HG02642 (cell line): Measurements from ENCODE around the gene SESN2.

Experiments
- ATAC-seq: cut with Tn5 transposase; IDR thresholded peaks from one replicate; pipeline ENCODE4 v1.9.1; 2021; ENCODE audit warnings: mild to moderate bottlenecking; ENCODE audit not compliant: unreplicated experiment, poor library complexity

Gene SESN2

GRCh38 chr1:28249013-28249865 lies 10.1 kb upstream of the SESN2 start:
- no peak for ATAC-seq

DNA sequence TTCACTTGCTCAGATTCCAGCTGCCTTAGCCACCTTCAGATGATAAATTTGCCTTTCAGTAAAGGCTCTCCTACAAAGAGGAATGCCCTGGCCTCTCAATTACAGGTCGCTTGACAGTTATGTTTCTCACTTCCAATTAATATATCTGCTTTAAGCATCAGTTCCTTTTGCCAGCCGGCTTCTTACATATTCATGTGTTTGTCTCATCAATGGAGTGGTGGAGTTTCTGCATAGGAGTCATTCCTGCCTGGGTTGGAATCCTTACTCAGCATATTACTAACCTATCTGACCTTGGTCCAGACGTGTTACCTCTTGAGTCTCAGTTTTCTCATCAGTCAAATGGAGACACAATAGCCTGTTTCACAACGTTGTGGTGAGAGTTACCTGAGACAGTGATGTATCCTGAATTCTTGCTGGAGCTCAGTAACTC lies 9.4 kb upstream of the SESN2 start:
- no peak for ATAC-seq

DNA sequence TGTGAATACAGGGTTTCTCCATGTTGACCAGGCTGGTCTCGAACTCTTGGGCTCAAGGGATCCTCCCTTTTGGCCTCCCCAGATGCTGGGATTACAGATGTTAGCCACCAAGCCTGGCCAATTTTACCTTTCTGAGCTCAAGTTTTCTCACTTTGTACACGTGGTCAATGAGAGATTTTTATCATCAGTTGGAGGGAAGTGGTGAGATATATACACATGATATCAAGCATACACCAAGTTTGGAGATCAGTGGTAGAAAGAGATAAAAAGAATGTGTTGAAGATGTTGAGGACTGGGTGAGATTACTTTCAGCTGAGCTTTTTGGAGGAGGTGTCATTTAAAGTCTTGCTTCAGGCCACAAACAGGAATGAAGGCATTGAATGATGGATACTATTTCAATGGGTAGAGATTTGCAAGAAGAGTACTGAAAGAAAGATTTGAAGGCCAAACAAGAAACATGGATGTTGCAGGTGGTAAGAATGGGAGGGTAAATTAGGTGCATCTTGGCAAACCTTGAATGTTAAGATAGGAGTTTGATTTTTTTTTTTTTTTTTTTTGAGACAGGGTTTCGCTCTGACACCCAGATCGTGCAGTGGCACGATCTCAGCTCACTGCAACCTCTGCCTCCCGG lies 3.0 kb upstream of the SESN2 start:
- no peak for ATAC-seq

DNA sequence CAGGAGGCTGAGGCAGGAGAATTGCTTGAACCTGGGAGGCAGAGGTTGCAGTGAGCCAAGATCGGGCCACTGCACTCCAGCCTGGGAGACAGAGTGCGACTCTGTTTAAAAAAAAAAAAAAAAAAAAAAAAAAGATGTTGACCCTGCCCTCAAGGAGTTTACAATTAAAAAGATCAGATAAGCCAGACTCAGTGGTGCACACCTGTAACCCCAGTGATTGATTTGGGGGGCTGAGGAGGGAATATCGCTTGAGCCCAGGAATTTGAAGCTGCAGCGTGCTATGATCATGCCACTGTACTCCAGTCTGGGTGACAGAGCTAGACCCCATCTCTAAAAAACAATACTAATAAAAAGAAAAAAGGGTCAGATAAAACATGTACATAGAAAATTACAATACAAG lies 1.6 kb upstream of the SESN2 start:
- ATAC-seq = no peak

GRCh38 chr1:28258628-28259251 lies 578 bp upstream of the SESN2 start:
- ATAC-seq = no peak

DNA sequence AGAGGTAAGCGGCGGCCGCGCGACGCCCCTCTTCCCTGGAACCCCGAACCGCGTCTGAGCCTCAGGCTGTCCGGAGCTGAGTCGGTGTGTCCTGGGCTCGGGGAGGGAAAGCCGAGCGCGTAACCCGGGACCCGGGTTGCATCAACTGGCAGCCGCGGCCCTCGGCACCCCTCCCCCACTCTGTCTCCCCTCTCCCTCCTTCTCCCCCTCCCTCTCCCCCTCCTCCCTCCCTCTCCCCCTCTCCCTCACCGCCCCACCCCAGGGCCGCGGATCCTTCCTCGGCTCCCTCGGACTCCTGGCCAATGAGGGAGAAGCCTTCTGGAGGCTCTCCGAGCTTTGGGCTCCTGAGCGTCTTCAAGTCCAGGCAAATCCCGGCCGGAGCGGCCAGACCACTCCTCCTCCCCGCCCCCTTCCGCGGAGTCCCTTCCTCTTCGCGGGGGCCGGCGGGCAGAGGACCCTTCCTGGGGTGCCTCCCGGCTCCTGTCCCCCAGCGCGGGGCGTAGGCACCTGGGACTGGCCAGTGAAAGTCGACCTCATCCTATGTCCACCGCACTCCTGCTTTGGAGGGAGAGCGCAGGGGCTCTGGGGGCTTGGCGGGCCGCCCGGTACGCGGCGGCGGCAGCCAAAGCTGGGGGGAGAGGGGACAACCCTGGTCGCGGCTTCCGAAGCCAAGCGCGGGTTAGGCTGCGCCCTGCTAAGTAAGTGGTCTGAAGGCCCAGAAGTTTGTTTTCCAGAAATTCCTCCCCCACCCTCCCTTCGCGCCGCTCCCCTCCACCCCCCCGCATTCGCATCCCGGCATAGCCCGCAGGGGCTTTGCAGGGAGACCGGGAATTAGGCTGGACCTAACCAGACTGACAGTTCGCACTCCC lies 850 bp downstream of the SESN2 start:
- no peak for ATAC-seq

DNA sequence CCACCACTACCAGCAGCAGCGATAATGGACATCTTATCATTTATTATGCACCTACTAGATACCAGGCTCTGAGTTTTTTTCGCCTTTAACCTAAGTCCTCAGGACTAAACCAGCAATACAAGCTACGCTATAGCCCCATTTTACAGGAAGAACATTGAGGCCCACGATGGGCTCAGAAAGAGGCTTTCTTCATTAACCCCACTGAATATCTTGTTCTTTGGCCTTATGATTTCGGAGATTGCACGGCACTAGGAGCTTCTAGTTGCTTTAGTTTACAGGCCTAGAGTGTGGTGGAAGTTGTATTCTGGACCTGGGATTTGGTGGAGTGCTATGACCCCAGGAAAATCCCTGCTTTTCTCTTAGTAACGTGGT lies 1.5 kb downstream of the SESN2 start:
- ATAC-seq = no peak

DNA sequence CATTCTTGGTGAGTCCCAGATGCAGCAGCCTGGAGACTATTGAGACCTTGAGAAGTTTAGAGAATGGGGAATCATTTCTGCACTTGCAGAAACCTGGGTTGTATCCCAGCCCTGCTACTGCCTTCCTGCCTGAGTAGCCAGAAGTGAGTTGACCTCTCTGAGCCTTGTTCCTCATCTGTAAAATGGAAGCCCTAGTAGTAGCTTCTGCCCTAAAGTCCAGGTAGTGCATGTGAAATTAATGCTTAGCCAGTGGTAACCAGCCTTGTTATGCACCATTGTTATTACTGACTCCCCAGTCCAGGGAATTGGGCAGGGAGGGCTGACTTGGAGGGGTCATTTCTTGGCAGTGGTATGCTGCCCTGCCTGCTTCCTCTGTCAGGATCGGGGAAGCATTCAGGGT lies 5.6 kb downstream of the SESN2 start:
- ATAC-seq = no peak

GRCh38 chr1:28265577-28265976 lies 6.3 kb downstream of the SESN2 start:
- ATAC-seq = no peak

DNA sequence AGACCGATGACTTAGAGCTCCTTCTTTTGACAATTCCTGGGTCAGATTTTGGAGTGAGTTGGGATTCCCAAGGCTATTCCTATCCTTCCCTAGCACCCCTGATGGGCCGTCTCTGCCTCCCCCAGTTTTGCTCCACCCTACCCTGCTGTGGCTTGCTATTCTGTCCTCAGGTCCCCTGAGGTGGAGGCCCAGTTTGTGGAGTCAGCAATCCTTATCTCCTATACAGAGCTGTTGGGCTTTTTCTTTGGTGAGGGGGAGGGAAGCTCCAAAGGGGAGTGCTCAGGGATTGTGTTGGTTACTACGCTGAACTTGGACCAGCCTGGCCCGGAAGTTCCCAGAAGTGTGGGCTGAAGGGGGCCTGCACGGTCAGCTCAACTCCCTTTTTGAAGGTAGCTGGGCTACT lies 7.6 kb downstream of the SESN2 start:
- no peak for ATAC-seq

DNA sequence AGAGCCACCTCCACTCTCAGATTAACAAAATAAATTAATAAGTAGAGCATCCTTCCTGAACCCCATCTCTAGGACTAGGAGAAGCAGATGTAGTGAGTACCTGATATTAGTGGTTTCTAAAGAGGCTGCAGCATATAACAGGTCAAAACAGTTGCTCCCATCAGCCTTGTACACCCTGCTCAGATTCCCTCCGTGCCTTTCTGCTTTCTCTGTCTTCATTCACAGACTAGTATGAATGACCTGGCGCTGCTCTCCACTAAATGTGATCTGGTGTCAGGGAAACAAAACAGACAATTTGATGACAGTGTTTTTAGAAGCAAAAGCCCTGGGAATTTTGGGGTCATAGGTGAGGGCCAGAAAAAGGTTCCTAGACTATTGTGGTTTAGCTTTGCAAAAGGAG lies 8.3 kb downstream of the SESN2 start:
- ATAC-seq = no peak

GRCh38 chr1:28269529-28269928 lies 10.2 kb downstream of the SESN2 start:
- ATAC-seq = no peak

DNA sequence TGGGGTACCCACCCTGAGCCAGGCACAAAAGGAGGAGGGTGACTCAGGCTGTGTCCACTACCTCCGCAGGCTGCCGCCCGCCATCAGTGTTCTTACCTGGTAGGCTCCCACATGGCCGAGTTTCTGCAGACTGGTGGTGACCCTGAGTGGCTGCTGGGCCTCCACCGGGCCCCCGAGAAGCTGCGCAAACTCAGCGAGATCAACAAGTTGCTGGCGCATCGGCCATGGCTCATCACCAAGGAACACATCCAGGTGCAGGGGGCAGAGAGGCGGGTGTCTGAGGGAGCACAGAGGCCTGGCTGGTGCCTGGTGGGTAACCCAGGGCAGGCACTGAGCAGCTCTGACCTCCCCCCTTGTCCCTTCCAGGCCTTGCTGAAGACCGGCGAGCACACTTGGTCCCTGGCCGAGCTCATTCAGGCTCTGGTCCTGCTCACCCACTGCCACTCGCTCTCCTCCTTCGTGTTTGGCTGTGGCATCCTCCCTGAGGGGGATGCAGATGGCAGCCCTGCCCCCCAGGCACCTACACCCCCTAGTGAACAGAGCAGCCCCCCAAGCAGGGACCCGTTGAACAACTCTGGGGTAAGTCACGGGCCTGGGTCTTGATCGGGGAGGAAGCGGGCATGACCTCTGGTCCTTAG lies 13.0 kb downstream of the SESN2 start:
- ATAC-seq = no peak

DNA sequence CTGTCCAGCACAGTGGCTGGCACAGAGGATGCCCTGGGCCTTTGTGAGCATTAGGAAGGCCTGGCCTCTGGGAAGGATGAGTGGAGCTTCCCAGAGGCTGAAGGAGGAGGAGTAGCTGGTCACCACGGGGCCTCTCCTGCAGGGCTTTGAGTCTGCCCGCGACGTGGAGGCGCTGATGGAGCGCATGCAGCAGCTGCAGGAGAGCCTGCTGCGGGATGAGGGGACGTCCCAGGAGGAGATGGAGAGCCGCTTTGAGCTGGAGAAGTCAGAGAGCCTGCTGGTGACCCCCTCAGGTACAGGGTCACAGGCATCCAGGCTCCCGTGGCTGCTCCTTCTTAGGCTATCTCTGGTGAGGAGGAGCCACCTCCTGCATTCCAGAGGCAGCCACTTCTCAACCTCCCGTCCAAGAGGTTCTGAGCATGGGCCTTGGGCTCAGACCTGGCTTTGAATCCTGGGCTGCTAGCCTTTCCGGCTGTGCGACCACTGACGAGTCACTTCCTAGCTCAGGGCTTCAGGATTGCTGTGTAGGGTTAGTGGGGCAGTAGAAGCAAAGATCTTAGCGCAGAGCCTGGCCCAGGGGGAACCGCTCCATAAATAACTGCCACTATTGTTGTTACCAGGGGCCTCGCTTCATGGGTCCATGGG lies 14.0 kb downstream of the SESN2 start:
- ATAC-seq = no peak

DNA sequence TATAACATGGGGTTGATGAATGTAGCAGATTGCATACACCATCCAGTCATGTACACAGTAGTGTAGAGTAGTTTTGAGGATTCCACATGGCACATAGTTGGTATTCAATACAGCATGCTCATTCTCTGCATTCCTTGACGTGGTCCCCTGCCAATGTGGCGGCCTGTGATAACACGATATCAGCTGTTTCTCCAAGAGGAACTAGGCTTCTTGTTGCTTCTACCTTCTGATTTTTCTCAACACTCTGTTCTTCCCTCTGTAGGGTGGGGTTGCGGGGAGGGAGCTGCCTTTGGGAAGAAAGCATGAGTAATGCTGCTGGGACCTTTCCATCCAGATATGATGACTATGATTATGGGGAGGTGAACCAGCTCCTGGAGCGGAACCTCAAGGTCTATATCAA lies 19.4 kb downstream of the SESN2 start:
- ATAC-seq = no peak

GRCh38 chr1:28279721-28280120 lies 20.4 kb downstream of the SESN2 start:
- ATAC-seq = no peak

GRCh38 chr1:28280501-28280900 lies 21.2 kb downstream of the SESN2 start:
- ATAC-seq = no peak

DNA sequence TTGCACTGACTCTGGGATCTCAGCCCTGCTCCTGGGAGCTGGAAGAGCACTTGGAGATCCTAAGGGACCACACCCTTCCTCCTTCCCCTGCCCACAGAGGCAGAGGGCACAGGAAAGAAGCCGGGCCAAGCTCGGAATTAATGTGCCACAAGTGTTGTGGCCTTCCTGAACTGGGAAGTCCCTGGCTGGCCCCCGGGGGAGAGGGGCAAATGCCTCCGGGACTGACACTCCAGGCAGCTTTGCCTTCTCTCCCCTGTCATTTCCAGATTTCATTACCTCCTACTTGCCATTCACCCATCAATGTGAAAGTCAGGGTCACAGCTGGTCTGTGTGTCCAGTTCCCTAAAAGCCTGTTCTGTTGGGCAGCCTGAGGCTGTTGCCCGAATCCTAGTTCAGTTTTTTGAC lies 21.7 kb downstream of the SESN2 start:
- ATAC-seq = no peak

GRCh38 chr1:28281608-28282425 lies 22.5 kb downstream of the SESN2 start:
- ATAC-seq = no peak
